ENCODE results near the gene APOF. TPM values are rescaled to one million over a fixed set of nuclear protein-coding genes. Genes with fewer than 3 reads are reported as not detected.

Gene APOF
- total and polyA plus RNA-seq, 9 of the 15 experiments (the other 6 are each of a cell fraction or from before 2014, with no cell fraction given): 0.09 to 0.15 (median 0.12) TPM; not detected in 5

- TF ChIP-seq, protein P1, sequence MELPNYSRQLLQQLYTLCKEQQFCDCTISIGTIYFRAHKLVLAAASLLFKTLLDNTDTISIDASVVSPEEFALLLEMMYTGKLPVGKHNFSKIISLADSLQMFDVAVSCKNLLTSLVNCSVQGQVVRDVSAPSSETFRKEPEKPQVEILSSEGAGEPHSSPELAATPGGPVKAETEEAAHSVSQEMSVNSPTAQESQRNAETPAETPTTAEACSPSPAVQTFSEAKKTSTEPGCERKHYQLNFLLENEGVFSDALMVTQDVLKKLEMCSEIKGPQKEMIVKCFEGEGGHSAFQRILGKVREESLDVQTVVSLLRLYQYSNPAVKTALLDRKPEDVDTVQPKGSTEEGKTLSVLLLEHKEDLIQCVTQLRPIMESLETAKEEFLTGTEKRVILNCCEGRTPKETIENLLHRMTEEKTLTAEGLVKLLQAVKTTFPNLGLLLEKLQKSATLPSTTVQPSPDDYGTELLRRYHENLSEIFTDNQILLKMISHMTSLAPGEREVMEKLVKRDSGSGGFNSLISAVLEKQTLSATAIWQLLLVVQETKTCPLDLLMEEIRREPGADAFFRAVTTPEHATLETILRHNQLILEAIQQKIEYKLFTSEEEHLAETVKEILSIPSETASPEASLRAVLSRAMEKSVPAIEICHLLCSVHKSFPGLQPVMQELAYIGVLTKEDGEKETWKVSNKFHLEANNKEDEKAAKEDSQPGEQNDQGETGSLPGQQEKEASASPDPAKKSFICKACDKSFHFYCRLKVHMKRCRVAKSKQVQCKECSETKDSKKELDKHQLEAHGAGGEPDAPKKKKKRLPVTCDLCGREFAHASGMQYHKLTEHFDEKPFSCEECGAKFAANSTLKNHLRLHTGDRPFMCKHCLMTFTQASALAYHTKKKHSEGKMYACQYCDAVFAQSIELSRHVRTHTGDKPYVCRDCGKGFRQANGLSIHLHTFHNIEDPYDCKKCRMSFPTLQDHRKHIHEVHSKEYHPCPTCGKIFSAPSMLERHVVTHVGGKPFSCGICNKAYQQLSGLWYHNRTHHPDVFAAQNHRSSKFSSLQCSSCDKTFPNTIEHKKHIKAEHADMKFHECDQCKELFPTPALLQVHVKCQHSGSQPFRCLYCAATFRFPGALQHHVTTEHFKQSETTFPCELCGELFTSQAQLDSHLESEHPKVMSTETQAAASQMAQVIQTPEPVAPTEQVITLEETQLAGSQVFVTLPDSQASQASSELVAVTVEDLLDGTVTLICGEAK (IDR thresholded peaks at IDR 0.05): peak; percentile 78
- TF ChIP-seq, protein P1 (CRISPR knock-in tag; IDR thresholded peaks at IDR 0.05): no peak
- no peak for TF ChIP-seq PHB2 (IDR thresholded peaks at IDR 0.05; ENCODE audit: low read depth)
- no peak for TF ChIP-seq DIDO1 (tag; IDR thresholded peaks at IDR 0.05; ENCODE audit: low read depth)
- no peak for TF ChIP-seq ZNF212 (CRISPR knock-in tag; IDR thresholded peaks at IDR 0.05)
- no peak for TF ChIP-seq ILF3 (IDR thresholded peaks at IDR 0.05; ENCODE audit: borderline replicate concordance)
- no peak for TF ChIP-seq DNMT1 (IDR thresholded peaks at IDR 0.05)
- TF ChIP-seq NONO (IDR thresholded peaks at IDR 0.05; ENCODE audit: low read depth in 2 of 2, low read length in 1 of 2): no peak
- no peak for TF ChIP-seq NUFIP1 (IDR thresholded peaks at IDR 0.05; ENCODE audit: partially characterized antibody)
- TF ChIP-seq ZNF124 (CRISPR knock-in tag; IDR thresholded peaks at IDR 0.05): no peak
Measured at GRCh38 chr12:56359851-56360767, 2.5 kb downstream of the APOF start, which contains the start of gene STAT2 (continued).

Data from K562 (cell line).